Measurements from ENCODE around the gene BTF3. TPM values are rescaled to one million over a fixed set of nuclear protein-coding genes. Genes with fewer than 3 reads are reported as not detected.

Gene BTF3
- total and polyA plus RNA-seq, 2 of the 8 experiments (the other 6 are each of a cell fraction or from before 2014, with no cell fraction given) = 396 to 754 TPM

DNA sequence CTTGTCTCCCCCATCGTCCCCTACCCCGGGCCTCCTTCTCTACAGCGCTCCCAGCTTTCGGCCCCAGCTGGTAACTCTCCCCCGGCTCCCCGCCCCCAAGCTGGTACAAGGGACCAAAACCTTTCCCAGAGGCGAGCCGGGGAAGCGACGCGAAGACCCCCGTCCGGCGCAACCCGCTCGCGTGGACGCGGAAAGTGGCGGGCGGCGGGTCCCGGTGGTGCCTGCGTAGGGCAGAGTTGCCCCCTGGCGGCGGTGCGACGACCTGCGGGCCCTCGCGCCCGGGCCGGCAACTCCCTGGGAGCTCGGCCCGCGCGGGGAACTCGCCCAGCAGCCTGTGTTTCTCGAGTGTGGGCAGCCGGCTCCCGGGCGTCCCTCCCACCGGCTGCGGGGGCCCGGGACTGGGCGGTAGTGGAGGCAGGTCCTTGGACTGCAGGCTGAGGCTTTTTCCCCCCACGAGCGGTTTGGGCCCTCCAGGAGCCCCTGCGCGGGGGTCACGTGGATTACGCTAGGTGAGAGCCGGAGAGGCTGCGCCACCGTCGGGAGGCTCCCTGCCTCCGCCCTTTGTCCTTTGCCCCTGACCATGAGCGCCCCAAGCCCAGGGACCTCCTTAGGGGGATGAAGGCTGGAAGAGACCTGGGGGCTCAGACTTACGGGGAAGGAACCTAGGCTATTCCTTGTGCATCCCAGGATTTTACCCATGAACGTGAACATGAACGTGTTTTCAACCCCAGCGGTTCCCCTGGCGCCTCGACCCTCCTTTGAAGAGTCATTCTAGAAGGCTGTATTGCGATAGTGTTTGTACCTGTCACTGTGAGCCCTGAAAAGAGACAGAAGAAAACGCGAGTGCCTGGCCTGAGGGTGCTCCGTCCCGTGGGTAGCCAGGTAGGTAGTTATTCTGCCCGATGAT lies 46.8 kb upstream of the BTF3 start:
- no peak overlapping the region for H3K56ac ChIP-seq (replicated peaks; ENCODE audit: insufficient read length, low read depth, low read length)
- H3K4ac ChIP-seq (replicated peaks; ENCODE audit: insufficient read length, low read depth, low read length) = no peak overlapping the region
- H3K27ac ChIP-seq (ENCODE audit: low read depth, low read length) = no peak overlapping the region
- peak overlapping the region; percentile 0 for H4K91ac ChIP-seq (replicated peaks; ENCODE audit: insufficient read length, low read length)
- peak overlapping the region; percentile 59 to 84 for H3K4me2 ChIP-seq (ENCODE audit: insufficient read depth in 1 of 2, low read depth in 2 of 2, low read length in 2 of 2)
- no peaks in the 10 kb centered on the region for H3K79me1 ChIP-seq (ENCODE audit: low read depth, low read length)
- peak overlapping the region; percentile 20; the same call in 1 of the 2 replicates for H2AK5ac ChIP-seq (ENCODE audit: low read depth, low read length)
- DNase-seq (ENCODE audit: low read depth in 1 of 2, low spot score in 2 of 2) (peak in 1 of 2 experiments; percentile 89), FAIRE-seq (no peak)
- no peak overlapping the region; the same call in 1 of the 2 replicates for H2BK12ac ChIP-seq (ENCODE audit: low read depth, low read length)
- no peak overlapping the region for H3K23ac ChIP-seq (ENCODE audit: insufficient read length)
- H2BK15ac ChIP-seq (ENCODE audit: low read length) = peak overlapping the region; percentile 29; the same call in 1 of the 2 replicates
- peaks cover 4 to 13% (median 11%) of the 10 kb centered on the region in 4 experiments; a peak in 6 of 7 replicates for H3K4me1 ChIP-seq (replicated peaks in 1 of 4; ENCODE audit: control insufficient read depth in 3 of 4, insufficient read depth in 4 of 4, low read length in 3 of 4)
- no peak overlapping the region for H2BK5ac ChIP-seq (ENCODE audit: low read depth, low read length)
- H3K23me2 ChIP-seq (ENCODE audit: low read depth, low read length) = peaks cover 10% of the 10 kb centered on the region; the same call in 1 of the 2 replicates
- no peak overlapping the region for H2BK120ac ChIP-seq (replicated peaks; ENCODE audit: low read depth, low read length)
- peak overlapping the region; percentile 61; the same call in 1 of the 2 replicates for H2BK20ac ChIP-seq (ENCODE audit: low read length)
- H3K18ac ChIP-seq (ENCODE audit: extremely low read depth, low read length) = peak overlapping the region; percentile 48
- no peak overlapping the region for H3K9ac ChIP-seq (replicated peaks in 1 of 4; ENCODE audit: extremely low read depth in 1 of 4, low read depth in 3 of 4, low read length in 3 of 4)
- H4K8ac ChIP-seq (ENCODE audit: extremely low read depth, insufficient read depth, low read length) = peak overlapping the region; percentile 18; the same call in 1 of the 2 replicates
- H3K27me3 ChIP-seq (replicated peaks in 1 of 4; ENCODE audit: control insufficient read depth in 3 of 4, extremely low read depth in 1 of 4, insufficient read depth in 3 of 4, low read length in 3 of 4) = peaks cover 51 to 68% (median 62%) of the 10 kb centered on the region in 4 experiments
- H4K20me1 ChIP-seq (replicated peaks in 1 of 2; ENCODE audit: control insufficient read depth in 1 of 2, insufficient read depth in 2 of 2, low read length in 2 of 2) = peaks cover 0 to 5% of the 10 kb centered on the region in 2 experiments
- H3K9me3 ChIP-seq (ENCODE audit: insufficient read depth in 2 of 2, low read depth in 1 of 2, low read length in 1 of 2) = peaks cover 0 to 2% of the 10 kb centered on the region in 2 experiments; a peak in 1 of 4 replicates
- H2AFZ ChIP-seq (ENCODE audit: low read length) = peak overlapping the region; percentile 35; the same call in 1 of the 2 replicates
- H3K4me3 ChIP-seq (ENCODE audit: extremely low read depth in 1 of 4, insufficient read depth in 2 of 4, low read depth in 3 of 4, low read length in 4 of 4) = peak overlapping the region; percentile 14 to 68 (median 40); a peak in 7 of 8 replicates
- CTCF ChIA-PET (ENCODE audit: partially characterized antibody) = interaction anchor here (0.6 to 1.8 kb wide), 35 partner anchors 9 to 1078 kb away, joined by 3 to 15 read pairs (median 4); partner anchors contain the start of gene BTF3
- POLR2A ChIA-PET (ENCODE audit: partially characterized antibody) = interaction anchor here (1.2 to 2.6 kb wide), 3 partner anchors 36 to 52 kb away, joined by 4 to 11 read pairs (median 10); partner anchors contain the start of gene BTF3
- H4K5ac ChIP-seq (ENCODE audit: insufficient read length, low read depth, low read length) = no peak overlapping the region
- no peak overlapping the region for H3K14ac ChIP-seq (ENCODE audit: insufficient read length)
- 5% methylated on average over 61 of the region's 70 CpGs; no CpG with 5 or more reads in 1 of the 2 experiments for WGBS, 2 experiments (ENCODE audit: extremely low coverage in 1 of 2, insufficient coverage in 1 of 2, insufficient read length in 1 of 2, insufficient replicate concordance in 2 of 2, low coverage in 1 of 2, low lambda C conversion rate in 2 of 2, missing lambda C conversion rate in 1 of 2)
- H3K79me2 ChIP-seq (ENCODE audit: control insufficient read depth in 1 of 2, insufficient read depth in 2 of 2, low read length in 2 of 2) = no peaks in the 10 kb centered on the region
- no peaks in the 10 kb centered on the region for H3K36me3 ChIP-seq (ENCODE audit: control insufficient read depth in 2 of 4, insufficient read depth in 4 of 4, low read length in 3 of 4)
- TF ChIP-seq SP4 (IDR thresholded peaks at IDR 0.05; ENCODE audit: low read length) (no peak), HDAC2 (IDR thresholded peaks at IDR 0.05; ENCODE audit: borderline replicate concordance in 1 of 2, low read depth in 2 of 2, low read length in 2 of 2) (peak; percentile 70 to 89; a peak in 3 of 4 replicates), CTBP2 (IDR thresholded peaks at IDR 0.05; ENCODE audit: borderline replicate concordance, insufficient read depth, insufficient read length, low read length) (no peak), BACH1 (IDR thresholded peaks at IDR 0.05; ENCODE audit: low read length) (peak; percentile 86), CHD1 (IDR thresholded peaks at IDR 0.05; ENCODE audit: low read depth, low read length) (no peak), RBBP5 (IDR thresholded peaks at IDR 0.05; ENCODE audit: borderline replicate concordance, low read depth, low read length) (no peak), SUZ12 (IDR thresholded peaks at IDR 0.05; ENCODE audit: low read length) (peak; percentile 73), POU5F1 (IDR thresholded peaks at IDR 0.05; ENCODE audit: low read depth, low read length) (no peak), SP1 (IDR thresholded peaks at IDR 0.05; ENCODE audit: low read depth, low read length) (no peak), RNF2 (IDR thresholded peaks at IDR 0.05; ENCODE audit: borderline replicate concordance, low read depth, low read length, missing control alignments, poor library complexity, severe bottlenecking) (no peak)
